ENCODE measurements around the gene SLC22A2.

The SLC22A2 gene

DNA sequence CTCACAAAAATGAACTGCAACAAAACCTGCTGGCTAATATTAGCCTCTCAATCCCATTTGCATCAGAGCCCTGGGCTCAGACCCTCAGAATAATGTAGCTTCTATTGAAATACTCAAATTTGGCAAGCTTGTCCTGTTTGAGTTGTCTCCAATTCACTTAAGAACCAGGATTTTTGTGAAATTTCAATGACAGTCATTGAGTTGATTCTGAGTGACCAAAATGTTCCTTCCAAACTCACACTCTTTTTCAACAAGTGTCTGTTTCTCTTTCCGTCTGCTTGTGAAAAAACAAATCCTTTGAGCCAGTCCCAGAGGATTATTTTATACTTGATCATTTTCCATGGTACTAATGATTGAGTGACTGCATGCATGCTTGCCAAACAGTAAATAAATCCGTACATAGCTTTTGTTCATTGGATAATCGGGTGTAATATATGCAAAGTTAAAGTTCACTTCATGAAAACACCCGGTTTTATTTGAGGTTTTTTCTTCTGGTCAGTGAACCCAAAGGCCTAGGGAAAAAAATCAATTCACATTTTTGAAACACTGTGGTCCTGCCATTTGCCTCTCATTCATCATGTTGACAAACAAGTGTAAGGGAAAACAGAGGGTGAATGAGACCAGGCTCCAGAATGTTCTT, 16.4 kb upstream of the SLC22A2 start:
- no peak overlapping the region for H3K4me3 ChIP-seq (ENCODE audit: low read depth, low read length)

DNA sequence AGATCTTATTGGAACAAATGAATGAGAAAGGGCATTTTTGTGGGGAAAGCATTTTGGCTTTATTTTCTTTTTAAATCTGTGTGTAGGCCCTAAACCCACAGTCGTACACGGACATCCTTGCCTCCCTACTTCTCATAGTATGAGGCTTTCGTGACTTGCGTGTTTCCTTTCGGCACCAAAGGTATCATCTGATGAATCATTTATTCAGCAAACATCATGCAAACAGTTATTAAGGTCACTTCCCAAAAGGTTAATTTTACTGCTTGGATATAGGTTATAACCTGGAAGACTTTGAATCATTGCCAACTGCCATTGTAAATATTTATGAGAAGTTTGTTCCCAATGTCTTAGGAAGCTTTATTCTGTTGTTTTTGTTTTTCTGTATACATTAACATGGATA, 15.1 kb upstream of the SLC22A2 start:
- no peak overlapping the region for H3K4me3 ChIP-seq (ENCODE audit: low read depth, low read length)

DNA sequence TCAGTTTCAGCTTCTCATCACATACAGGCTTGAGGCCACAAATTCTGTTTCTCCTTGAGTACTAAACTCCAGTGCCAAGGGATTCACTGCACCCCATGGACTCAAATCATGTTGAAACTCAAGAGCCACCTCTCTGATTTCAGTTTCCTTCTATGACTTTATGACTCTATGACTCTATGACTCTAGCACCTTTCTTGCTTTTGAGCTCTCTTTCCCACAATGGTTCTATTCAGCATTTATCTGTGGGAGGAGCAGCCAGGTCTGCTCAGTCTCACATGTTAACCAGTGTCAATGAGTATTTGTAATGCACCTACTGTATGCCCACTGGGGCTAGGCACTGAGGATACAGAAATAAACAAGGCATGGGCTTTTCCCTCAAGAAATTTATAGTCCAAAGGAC, 14.6 kb upstream of the SLC22A2 start:
- H3K4me3 ChIP-seq (ENCODE audit: low read depth, low read length): no peak overlapping the region

DNA sequence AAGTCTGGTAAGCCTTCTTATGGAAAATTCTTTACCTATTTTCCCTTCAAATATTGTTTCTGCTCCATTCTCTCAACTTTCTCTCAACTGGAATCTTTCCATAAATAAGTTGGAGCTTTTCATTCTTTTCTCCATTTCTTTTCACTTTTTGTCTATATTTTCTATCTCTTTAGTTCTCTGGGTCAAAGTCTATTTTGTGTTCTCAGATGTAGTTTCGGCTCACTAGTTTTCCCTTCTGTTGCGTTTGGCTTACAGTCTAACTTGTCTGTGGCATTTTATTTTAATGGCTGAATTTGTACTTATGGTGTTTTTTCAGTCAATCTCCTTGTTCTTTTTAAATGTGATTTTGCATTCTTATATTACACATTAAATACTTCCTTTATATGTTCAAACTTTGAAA, 14.1 kb upstream of the SLC22A2 start:
- no peak overlapping the region for H3K4me3 ChIP-seq (ENCODE audit: low read depth, low read length)

DNA sequence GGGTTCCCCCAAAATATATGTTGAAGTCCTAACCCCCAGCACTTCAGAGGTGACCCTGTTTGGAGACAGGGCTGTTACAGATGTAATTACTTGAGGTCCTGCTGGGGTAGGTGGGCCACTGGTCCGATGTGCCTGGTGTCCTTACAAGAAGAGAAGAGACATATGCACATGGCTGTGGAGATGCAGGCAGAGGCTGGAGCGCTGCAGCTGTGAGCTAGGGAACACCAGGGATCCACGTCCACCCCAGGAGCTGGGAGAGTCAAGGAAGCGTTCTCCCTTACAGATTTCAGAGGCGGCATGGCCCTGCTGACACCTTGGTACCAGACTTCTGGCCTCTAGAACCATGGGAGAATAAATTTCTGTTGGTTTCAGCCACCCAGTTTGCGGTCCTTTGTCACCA, 11.7 kb upstream of the SLC22A2 start:
- H3K4me3 ChIP-seq (ENCODE audit: low read depth, low read length): no peak overlapping the region

DNA sequence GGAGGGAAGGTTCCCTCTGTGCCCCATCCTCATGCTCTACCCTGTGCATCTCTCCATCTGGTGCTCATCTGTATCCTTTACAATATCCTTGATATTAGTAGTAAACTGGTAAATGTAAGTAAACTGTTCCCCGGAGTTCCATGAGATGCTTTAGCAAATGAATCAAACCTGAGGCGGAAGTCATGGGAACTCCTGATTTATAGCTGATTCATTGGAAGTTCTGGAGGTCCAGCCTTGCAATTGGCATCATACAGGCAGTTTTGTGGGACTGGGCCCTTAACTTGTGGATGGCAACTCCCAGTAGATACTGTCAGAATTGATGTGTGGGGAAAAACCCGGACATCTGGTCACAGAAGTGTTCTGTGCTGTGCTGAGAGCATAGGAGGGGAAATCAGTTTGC, 11.2 kb upstream of the SLC22A2 start:
- H3K4me3 ChIP-seq (ENCODE audit: low read depth, low read length): no peak overlapping the region

DNA sequence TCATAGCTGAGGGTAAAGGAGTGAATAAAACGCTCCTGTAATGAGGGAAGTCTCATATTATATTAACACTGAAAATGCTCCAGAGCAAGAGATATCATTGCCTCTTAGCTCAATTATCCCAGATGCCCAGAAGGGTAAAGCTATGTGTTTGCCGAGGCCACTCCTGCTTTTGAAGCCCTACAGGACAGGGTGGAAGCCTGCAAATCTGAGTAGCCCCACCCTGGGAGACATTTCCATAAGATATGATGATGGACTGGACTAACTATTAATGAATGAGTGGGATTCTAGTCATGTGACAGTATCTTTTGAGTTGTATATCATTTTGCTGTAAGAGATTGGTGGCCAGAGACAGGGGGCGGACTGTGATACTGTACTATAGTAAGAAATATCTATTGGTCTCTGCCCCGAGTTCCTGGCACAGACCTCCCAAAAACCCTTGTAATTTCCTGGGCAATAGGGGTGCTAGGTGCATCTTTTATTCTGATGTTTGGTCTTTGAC, 10.5 kb upstream of the SLC22A2 start:
- no peak overlapping the region for H3K4me3 ChIP-seq (ENCODE audit: low read depth, low read length)

DNA sequence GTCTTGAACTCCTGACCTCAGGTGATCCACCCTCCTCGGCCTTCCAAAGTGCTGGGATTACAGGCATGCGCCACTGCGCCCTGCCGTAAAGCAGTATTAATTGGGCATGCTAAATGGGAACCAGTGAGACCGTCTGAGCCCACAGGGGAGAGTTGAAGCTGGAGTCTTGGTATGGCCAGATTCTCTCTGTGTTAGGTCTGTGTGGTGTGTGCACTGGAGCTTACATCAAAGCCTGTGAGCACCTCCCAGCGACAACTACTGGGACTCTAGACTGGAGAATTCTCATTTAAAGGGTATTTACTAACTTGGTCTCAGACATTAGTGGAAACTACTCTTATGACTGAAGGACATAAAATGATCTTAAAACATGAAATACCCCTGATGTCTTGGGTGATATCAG, 8.5 kb upstream of the SLC22A2 start:
- no peak overlapping the region for H3K4me3 ChIP-seq (ENCODE audit: low read depth, low read length)

DNA sequence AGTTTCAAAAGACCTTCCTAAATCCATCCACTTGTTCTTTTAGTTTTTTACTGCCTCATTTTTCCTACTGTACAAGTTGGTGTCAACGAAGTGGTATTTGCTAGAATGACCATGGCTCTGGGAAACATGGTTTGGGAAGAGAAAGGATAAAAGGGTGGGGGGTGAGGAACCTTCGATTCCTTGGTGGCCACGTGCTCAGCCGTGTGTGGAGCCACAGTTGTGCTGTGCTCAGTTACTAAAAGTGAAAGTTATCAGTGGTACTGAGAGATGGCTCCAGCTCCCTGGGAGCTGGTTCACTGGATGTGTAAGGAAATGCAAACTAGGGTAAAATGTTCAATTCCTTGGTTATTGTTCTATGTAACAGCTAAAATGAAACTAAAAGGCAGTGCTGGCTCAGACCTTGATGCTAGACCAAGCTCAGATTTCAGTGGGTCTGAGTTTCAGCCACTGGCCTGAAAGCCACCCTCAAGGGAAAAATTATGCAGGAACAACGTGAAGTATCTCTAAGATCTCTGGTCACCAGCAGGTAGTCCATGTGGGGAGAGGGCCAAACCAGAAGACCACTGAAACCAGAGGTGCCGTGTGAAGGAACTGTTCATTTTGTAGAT, 7.4 kb upstream of the SLC22A2 start:
- H3K4me3 ChIP-seq (ENCODE audit: low read depth, low read length): no peak overlapping the region

DNA sequence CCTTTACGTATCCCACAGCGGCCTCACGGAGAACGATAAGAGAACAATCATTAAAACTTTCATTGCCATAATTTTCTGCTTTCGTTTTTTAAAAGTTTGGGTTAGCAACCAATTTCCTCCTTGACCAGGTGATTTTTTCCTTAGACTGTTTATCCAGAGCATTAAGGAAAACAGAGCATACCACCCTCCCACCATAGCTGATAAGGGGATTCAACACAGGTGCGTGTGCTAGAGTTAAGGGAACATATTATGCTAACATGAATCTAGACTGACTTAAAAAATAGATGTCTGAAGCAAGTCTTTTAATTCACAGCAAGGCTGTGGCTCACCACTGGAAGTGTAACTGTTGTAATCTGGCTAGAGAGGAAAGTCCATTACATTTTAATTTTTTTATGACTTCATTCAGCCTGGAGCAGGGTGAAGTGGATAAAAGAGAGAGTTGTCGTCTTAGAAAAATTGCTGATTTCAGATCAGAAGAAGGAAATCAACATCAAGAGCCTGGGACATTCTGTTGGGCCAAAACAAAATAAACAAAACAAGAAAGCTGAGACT, 5.5 kb upstream of the SLC22A2 start:
- no peak overlapping the region for H3K4me3 ChIP-seq (ENCODE audit: low read depth, low read length)

DNA sequence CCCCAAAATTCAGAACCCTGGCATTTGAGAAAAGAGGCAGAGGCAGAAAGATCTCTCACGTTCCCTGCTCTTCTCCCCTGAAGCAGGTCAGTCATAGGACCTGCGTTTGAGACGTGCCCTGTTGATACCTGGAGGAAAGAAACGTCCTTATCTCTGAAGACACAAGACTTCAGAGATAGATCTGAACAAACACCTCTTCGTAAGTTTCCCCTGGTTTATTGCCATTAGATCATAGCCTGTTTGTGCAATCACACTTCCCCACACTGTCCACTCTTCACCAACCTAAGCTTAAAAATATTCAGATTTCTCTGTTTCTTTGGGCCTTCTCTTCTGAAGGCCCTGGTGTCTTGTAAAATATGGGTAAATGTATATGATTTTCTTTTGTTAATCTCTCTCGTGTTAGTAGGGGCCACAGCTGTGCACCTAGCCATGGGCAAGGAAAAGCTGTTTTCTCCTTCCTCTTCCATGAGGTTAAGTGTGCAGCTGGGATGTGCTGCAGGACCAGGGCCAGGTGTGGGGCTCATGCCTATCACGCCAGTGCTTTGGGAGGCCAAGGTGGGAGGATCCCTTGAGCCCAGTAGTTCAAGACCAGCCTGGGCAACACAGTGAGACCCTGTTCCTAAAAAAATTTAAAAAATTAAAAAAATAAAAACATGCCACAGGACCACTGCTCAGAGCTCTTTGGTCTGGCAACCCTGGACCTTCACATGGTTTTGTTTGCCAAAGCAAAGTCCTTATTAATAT, 4.7 kb upstream of the SLC22A2 start:
- H3K4me3 ChIP-seq (ENCODE audit: low read depth, low read length): no peak overlapping the region

DNA sequence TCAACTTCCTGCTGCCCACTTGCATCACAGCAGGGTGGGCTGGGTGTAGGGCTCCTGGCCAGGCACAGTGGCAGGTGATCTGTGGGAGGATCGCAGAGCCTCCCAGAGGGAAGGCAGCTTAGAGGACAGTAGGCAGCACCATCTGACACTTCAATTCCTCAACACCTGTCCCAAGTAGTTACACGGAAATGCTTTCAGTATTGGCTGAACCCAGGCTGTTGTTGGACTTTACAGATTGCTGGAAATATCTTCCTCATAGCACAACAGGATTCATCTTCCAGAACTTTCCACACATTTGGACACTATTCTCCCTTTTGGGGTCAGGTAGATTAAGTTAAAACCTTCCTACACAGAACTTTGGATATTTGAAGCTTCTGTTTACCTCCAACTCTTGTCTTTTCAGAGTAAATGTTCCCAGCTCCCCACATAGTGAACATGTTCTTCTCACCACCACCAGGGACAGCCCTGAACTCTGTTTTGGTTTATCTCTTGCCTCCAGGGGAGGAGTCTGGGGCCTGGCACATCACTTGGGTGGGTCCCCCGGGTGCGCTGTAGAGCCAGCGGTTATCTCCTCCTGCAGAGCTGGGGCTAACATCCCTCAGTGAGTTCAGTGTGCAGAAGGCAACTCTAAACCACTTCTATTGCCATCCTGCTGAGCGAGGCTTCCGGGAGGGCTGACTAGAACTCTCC, 3.5 kb upstream of the SLC22A2 start:
- H3K4me3 ChIP-seq (ENCODE audit: low read depth, low read length): no peak overlapping the region

DNA sequence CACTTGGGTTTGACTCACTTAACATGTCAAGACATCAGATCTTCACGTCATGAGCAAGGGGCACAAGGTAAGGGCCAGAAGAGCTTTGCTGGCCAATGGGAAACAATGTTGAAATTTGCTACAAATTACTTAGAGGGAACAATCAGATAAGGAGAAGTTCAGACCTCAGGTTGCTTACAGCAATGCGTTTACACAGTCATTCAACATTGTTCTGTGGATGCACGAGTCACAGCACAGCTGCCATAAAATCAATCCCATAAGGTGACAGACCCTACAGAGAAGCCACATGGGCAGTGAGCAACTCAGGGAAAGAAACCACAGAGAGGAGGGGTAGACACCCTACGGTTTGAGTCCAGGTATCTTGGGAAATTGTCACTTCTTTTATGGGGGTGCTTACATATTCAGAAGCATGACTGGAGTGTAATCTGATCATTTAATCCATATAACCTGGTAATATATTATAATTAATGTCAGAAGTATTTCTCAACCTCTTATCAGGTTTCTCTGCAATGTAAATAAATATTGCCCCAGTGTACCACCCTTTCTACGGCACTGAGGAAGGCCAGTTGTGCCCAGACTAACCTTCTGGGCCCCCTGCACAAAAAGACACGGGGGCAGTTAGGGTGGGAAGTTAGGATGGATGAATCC, 2.3 kb upstream of the SLC22A2 start:
- no peak overlapping the region for H3K4me3 ChIP-seq (ENCODE audit: low read depth, low read length)

DNA sequence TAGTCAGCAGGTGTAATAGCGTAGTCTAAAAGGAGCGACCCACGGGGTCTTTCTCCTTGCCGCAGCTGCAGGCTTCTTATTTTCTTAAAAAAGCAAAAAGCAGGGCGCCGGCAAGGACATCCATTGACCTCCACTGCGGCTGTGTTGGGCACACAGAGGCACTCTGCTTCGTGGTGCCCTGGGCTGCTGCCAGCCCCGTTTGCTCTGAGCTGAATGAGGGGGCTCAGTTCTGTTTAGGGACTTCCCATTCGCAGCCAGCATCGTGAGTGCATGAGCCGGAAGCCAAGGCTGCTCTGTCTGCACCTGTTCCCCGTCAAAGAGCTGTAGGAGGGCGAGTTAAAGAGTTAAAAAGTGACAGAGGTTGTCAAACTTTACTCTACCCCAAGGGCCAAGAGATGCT, 1.7 kb upstream of the SLC22A2 start:
- H3K4me3 ChIP-seq (ENCODE audit: low read depth, low read length): no peak overlapping the region

DNA sequence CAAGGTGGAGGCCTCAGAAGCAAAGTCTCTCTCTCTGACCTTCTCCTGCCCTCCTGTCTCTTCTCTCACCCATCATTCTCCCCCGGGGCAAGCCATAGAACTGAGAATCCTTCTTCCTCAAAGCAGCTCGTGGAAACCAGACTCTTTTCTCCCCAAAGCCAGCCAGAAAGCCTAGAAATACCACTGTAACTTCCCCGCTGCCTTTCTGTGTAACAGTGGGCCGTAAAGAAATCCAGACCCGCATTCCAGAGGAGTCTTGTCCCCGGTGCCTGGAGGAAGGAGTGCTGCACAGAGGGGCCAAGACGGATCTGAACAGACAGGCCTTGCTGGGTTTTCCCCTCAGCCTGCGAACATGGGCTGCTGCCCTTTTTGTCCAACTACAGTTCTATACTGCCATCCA, 977 bp upstream of the SLC22A2 start:
- H3K4me3 ChIP-seq (ENCODE audit: low read depth, low read length): no peak overlapping the region

DNA sequence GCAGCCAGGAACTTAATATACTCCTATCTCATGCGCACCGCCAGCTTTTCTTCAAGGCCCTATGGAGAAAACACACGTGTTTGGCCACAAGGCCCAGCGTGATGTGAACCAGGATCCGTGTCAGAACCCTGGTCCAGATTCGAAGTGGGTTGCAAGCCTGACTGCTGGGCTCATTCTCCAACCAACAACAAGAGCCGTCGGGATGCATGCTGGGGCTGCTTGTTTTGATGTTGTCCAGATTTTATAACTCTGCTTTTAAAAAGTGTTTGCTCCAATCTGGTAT, 463 bp upstream of the SLC22A2 start:
- no peak overlapping the region for H3K4me3 ChIP-seq (ENCODE audit: low read depth, low read length)

DNA sequence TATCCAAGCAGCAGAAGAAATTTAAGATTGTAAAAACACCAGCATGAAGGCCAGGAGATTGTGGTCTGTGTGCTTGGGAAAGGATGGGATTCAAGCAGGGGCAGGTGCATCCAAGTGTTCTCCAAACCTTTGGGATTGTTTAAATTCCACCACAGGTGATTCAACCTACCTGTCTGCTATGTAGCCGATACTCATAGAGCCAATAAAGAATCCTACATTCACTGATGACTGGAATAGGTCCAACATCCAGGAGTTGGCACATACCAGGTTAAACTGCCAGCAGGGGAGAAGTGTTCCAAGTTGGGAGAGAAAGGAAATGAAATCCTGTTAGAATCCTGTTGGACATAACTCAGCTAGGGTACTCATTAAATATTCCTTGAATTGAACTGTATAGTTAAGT, 2.2 kb downstream of the SLC22A2 start:
- H3K4me3 ChIP-seq (ENCODE audit: low read depth, low read length): no peak overlapping the region

DNA sequence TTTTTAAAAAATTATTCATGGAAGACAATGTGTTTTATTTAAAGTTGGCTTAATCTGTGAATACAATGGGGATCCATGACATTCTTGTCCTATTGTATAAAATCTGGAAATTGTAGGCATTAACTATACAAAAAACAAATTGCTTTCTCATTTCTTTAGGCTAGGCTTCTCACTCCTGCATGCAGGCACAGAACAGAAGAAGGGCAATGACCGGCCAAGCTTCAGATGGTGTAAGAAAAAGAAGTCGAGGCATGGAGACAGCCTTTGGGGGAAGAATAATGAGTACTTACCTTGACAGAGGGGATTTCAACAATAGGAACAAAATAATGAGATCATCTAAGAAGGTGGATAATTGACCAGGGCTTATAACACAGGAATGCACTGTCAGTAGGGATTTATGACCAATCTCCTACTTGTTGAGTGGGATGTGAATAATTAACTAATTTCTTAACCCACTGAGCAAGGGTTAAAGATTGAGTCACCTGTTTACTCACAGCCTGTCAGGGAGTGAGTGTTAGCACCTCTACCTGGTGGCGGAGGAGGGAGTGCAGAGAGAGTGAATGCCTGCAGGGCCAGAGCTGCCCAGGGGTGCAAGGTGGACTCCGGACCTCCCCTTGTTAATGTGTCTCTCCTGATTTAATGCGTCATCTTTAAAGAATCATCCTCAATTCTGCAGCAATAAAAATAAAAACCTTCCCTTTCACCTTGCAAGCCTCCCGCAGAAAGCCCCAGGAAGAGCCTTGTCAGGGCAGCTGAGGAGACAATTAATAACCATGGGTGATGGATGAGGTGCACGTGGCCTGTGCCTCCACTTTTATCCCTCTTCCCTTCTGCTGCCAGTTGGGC, 3.9 kb downstream of the SLC22A2 start:
- no peak overlapping the region for H3K4me3 ChIP-seq (ENCODE audit: low read depth, low read length)

DNA sequence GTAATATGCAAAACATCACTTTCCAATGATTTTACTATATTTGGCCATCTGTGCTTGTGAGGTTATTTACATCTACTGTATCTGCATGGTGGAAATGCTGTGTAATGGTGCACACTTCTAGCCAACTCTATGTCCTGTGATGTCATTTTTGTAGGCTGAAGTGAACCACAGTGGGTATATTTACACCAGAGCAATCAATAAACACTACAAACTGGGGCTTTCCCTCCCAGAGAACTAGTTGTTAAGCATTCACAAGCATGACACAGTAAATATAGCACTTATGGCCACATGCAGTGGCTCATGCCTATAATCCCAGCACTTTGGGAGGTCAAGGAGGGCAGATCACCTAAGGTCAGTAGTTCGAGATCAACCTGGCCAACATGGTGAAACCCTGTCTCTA, 4.9 kb downstream of the SLC22A2 start:
- no peak overlapping the region for H3K4me3 ChIP-seq (ENCODE audit: low read depth, low read length)

DNA sequence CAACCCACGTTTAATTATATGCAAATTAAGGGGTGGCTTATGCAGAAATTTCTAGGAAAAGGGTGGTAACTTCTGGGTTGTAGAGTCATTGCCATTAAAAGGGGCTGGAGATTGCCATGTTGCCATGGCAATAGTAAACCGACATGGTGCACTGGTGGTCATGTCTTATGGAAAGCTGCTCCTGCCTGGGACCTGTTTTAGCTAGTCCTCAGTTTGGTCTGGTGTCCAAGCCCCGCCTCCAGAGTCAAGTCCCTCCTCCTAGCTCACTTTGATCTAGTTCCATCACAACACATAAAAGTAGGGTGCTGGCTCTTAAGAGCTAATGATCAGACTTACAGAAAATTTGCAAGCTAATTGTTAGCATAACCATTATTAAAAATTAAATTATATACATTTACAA, 5.3 kb downstream of the SLC22A2 start:
- no peak overlapping the region for H3K4me3 ChIP-seq (ENCODE audit: low read depth, low read length)

Measured in iPS-11a (cell line).